ENCODE results near the gene SPATS1.
"Not testable (repeated sequence)": the region's sequence is repeated elsewhere in the genome, so short reads cannot be mapped to it uniquely, and the experiment has no call there.

SPATS1 gene

DNA sequence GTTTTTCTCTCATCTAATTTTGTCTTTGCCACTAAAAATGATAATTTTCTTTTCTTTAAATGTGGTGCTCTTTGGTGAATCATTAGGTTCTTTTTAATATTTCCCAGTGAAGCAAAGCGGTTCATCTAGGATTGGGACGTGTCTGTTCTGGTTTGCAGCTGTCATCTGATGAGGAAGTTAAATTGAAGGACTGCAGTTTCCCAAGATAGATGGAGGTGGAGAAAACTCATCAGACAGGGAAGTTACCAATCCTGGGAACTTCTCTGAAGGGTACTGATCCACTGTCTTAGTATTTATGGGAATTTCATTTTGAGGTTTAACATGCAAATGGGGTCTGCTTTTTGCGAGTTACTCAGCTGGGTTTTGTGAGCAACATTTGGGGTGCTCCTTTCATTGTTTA, 26.9 kb upstream of the SPATS1 start:
- TF ChIP-seq, protein P1, sequence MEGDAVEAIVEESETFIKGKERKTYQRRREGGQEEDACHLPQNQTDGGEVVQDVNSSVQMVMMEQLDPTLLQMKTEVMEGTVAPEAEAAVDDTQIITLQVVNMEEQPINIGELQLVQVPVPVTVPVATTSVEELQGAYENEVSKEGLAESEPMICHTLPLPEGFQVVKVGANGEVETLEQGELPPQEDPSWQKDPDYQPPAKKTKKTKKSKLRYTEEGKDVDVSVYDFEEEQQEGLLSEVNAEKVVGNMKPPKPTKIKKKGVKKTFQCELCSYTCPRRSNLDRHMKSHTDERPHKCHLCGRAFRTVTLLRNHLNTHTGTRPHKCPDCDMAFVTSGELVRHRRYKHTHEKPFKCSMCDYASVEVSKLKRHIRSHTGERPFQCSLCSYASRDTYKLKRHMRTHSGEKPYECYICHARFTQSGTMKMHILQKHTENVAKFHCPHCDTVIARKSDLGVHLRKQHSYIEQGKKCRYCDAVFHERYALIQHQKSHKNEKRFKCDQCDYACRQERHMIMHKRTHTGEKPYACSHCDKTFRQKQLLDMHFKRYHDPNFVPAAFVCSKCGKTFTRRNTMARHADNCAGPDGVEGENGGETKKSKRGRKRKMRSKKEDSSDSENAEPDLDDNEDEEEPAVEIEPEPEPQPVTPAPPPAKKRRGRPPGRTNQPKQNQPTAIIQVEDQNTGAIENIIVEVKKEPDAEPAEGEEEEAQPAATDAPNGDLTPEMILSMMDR (IDR thresholded peaks at IDR 0.05; ENCODE audit: low read depth, low read length), result no peak
- H3K36me3 ChIP-seq, result peaks cover 16% of the 10 kb centered on the region

DNA sequence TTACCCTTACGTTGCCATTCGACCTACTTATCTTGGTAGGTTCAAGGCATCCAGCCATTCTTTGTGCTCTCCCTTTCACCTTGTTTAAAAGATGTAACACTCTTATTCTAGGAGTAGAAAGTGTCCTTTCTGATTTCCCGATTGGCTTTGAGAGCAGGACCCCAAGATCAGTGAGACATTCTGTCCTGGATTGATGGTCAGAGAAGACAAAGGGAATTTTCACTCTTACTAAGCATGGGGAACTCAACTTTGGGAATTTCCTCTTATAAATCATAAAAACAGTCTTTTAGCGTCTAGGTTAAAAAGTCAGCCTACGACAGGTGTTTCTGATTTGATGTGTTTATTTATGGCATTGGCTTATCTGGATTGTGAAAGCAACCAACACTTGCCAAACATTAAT, 26.5 kb upstream of the SPATS1 start:
- no peak for DNase-seq
- H3K27me3 ChIP-seq, result no peaks in the 10 kb centered on the region
- H3K4me1 ChIP-seq, result no peaks in the 10 kb centered on the region
- no peaks in the 10 kb centered on the region for H3K9me3 ChIP-seq
- peaks cover 12% of the 10 kb centered on the region for H3K36me3 ChIP-seq
- no peak overlapping the region for H3K4me3 ChIP-seq (ENCODE audit: low read depth, low read length)
- TF ChIP-seq, protein P1 (IDR thresholded peaks at IDR 0.05; ENCODE audit: low read depth, low read length), result no peak

More for the DNA sequence above, 26.9 kb upstream of the SPATS1 start:
- Histone ChIP-seq H3K27me3 (no peaks in the 10 kb centered on the region), H3K4me3 (ENCODE audit: low read depth, low read length) (no peak overlapping the region), H3K4me1 (no peaks in the 10 kb centered on the region), H3K9me3 (no peaks in the 10 kb centered on the region)
- DNase-seq, result no peak

DNA sequence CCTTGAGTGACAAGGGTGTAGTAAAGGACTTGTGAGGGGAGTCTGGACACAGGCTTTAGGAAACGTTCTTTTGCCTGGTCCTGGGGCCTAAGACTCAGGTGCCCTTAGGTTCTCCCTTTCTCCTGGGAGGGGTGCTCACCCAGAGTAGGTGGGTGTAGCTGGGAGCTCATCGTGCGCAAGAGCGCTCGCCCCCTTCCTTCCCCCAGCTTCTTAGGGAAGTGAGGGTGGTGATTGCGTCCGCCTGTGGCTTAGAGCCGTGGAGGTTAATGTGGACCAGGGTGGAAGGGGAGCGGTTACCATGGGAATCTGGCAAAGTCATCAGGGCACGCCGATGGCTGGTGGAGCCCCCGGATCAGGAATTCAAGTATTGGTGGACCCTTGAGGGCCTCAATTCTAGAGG, 26.0 kb upstream of the SPATS1 start:
- Histone ChIP-seq H3K27me3 (no peaks in the 10 kb centered on the region), H3K9me3 (no peaks in the 10 kb centered on the region), H3K4me1 (no peaks in the 10 kb centered on the region), H3K36me3 (peaks cover 7% of the 10 kb centered on the region), H3K4me3 (ENCODE audit: low read depth, low read length) (no peak overlapping the region)
- TF ChIP-seq, protein P1 (IDR thresholded peaks at IDR 0.05; ENCODE audit: low read depth, low read length), result no peak
- DNase-seq, result no peak

DNA sequence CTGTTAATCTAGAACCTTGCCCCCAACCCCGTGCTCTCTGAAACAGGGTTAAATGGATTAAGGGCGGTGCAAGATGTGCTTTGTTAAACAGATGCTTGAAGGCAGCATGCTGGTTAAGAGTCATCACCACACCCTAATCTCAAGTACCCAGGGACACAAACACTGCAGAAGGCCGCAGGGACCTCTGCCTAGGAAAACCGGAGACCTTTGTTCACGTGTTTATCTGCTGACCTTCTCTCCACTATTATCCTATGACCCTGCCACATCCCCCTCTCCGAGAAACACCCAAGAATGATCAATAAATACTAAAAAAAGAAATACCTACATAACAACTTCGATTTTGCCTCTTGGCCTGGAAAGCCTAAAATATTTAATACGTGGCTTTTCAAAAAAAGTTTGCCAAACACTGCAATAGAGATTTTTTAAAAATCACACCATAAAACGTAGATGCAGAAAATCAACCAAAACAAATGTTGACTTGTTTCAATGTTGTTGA, 25.3 kb upstream of the SPATS1 start:
- not testable (repeated sequence) for H3K36me3 ChIP-seq; H3K4me3 ChIP-seq (ENCODE audit: low read depth, low read length); H3K27me3 ChIP-seq; DNase-seq; H3K4me1 ChIP-seq; H3K9me3 ChIP-seq

DNA sequence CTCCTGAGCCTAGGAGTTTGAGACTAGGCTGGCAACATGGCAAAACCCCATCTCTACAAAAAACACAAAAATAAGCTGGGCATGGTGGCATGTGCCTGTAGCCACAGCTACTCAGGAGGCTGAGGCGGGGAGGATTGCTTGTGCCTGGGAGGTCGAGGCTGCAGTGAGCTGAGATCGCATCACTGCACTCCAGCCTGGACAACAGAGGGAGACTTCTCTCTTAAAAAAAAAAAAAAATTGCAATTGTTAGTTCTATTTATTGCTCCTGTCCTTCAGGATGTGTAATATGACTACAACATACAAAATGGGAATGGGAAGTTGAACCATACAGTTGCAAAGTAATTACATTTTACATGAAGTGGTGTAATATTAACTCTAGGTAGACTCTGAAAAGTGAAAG, 21.2 kb upstream of the SPATS1 start:
- H3K9me3 ChIP-seq, result no peaks in the 10 kb centered on the region
- H3K27me3 ChIP-seq, result no peaks in the 10 kb centered on the region
- TF ChIP-seq, protein P1 (IDR thresholded peaks at IDR 0.05; ENCODE audit: low read depth, low read length), result no peak
- no peaks in the 10 kb centered on the region for H3K4me1 ChIP-seq
- no peak for DNase-seq
- no peaks in the 10 kb centered on the region for H3K36me3 ChIP-seq
- no peak overlapping the region for H3K4me3 ChIP-seq (ENCODE audit: low read depth, low read length)

DNA sequence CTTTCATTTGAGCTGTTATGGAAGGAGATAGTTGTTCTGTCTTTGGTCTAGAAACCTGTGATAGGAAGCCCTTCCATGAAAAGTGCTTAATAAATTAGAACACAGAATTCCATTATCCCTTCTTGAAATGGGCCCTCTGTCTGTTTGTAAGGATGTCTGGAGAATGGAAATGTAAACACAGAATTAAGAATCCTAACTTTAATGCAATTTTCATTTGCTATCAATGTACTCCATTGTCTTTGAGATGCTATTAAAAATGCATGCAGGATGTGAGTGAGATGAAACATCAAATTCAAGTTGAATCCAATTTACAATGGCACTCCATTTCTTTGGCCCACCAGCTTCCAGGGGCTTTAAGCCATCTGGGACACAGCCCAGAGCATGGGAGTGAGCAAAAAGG, 15.4 kb upstream of the SPATS1 start:
- H3K4me1 ChIP-seq, result peaks cover 4% of the 10 kb centered on the region
- H3K9me3 ChIP-seq, result no peaks in the 10 kb centered on the region
- no peak overlapping the region for H3K4me3 ChIP-seq (ENCODE audit: low read depth, low read length)
- TF ChIP-seq, protein P1 (IDR thresholded peaks at IDR 0.05; ENCODE audit: low read depth, low read length), result no peak
- no peak for DNase-seq
- no peaks in the 10 kb centered on the region for H3K36me3 ChIP-seq
- no peaks in the 10 kb centered on the region for H3K27me3 ChIP-seq

DNA sequence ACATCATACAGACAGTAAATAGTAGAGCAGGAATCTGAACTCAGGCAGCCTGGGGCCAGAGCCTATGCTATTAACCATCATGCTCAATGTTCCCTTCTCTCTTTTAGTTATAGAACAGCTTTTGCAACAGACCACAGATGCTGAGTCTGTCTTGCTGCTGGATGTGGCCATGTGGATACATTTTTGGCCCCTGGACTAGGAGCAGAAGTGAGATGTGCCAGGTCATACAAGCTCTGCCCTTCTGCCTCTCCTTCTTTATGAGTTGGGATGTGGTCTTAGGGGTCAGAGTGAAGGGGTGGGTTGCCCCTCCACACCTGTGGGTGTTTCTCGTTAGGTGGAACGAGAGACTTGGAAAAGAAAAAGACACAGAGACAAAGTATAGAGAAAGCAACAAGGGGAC, 14.7 kb upstream of the SPATS1 start:
- no peak for DNase-seq
- no peaks in the 10 kb centered on the region for H3K9me3 ChIP-seq
- H3K36me3 ChIP-seq, result no peaks in the 10 kb centered on the region
- TF ChIP-seq, protein P1 (IDR thresholded peaks at IDR 0.05; ENCODE audit: low read depth, low read length), result no peak
- no peak overlapping the region for H3K4me3 ChIP-seq (ENCODE audit: low read depth, low read length)
- peaks cover 7% of the 10 kb centered on the region for H3K4me1 ChIP-seq
- no peaks in the 10 kb centered on the region for H3K27me3 ChIP-seq

DNA sequence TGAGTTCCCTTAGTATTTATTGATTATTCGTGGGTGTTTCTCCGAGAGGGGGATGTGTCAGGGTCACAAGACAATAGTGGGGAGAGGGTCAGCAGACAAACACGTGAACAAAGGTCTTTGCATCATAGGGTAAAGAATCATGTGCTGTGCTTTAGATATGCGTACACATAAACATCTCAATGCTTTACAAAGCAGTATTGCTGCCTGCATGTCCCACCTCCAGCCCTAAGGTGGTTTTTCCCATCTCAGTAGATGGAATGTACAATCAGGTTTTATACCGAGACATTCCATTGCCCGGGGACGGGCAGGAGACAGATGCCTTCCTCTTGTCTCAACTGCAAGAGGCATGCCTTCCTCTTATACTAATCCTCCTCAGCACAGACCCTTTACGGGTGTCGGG, 14.2 kb upstream of the SPATS1 start:
- H3K9me3 ChIP-seq; H3K27me3 ChIP-seq; H3K36me3 ChIP-seq; H3K4me1 ChIP-seq; H3K4me3 ChIP-seq (ENCODE audit: low read depth, low read length); DNase-seq: not testable (repeated sequence)

Measured in BE2C (cell line).